Neutrophil (primary cell): ENCODE data around the gene SIN3B.
A peak's percentile ranks its signal among the peaks of the same experiment; 100 is the strongest.

Experiments used
- H3K27ac ChIP-seq: fragments of 200-600 bp; sonication (generic); 2 replicates; pipeline ENCODE4 v1.5.1; 2016; ENCODE audit warnings: mild to moderate bottlenecking, moderate library complexity
- H3K27me3 ChIP-seq: fragments of 200-600 bp; sonication (generic); 2 replicates; pipeline ENCODE4 v1.6.0; 2016; ENCODE audit warnings: mild to moderate bottlenecking
- H3K36me3 ChIP-seq: fragments of 200-600 bp; sonication (generic); 2 replicates; pipeline ENCODE4 v1.5.1; 2017
- H3K4me1 ChIP-seq, 2 experiments: fragments of 200-600 bp in 1 of 2; sonication (generic) in 1 of 2; 1 replicate in 1 of 2; 2 replicates in 1 of 2; pipeline versions ENCODE4 v1.5.1 to v1.6.1; 2013 to 2016; ENCODE audit warnings: low read depth in 1 of 2, low read length in 1 of 2, mild to moderate bottlenecking in 1 of 2, moderate library complexity in 1 of 2; ENCODE audit not compliant: control insufficient read depth in 1 of 2, insufficient read depth in 1 of 2
- H3K4me3 ChIP-seq, 2 experiments: fragments of 200-600 bp in 1 of 2; sonication (generic) in 1 of 2; 1 replicate in 1 of 2; 2 replicates in 1 of 2; pipeline ENCODE4 v1.5.1; 2013 to 2016; ENCODE audit warnings: low read depth in 1 of 2, low read length in 1 of 2, mild to moderate bottlenecking in 1 of 2, moderate library complexity in 1 of 2
- H3K9me3 ChIP-seq: fragments of 200-600 bp; sonication (generic); 2 replicates; pipeline ENCODE4 v1.5.1; 2016
- CTCF ChIP-seq: fragments of 200-600 bp; sonication (generic); IDR thresholded peaks from 2 replicates; pipeline ENCODE4 v1.5.1; 2016; ENCODE audit warnings: antibody characterized with exemption

Gene SIN3B

GRCh38 chr19:16896146-16897028 lies 67.2 kb downstream of the SIN3B start:
- Histone ChIP-seq H3K36me3 (no peaks in the 10 kb centered on the region), H3K27me3 (peaks cover 97% of the 10 kb centered on the region), H3K4me1 (peaks cover 6 to 15% of the 10 kb centered on the region in 2 experiments), H3K4me3 (peak overlapping the region; percentile 55 to 71), H3K27ac (no peak overlapping the region), H3K9me3 (no peaks in the 10 kb centered on the region)
- TF ChIP-seq CTCF = no peak

GRCh38 chr19:16897029-16897855 lies 68.0 kb downstream of the SIN3B start:
- Histone ChIP-seq H3K27ac (peak overlapping the region; percentile 43), H3K4me1 (peaks cover 6 to 15% of the 10 kb centered on the region in 2 experiments), H3K4me3 (peak overlapping the region; percentile 52 to 71), H3K36me3 (no peaks in the 10 kb centered on the region), H3K27me3 (peaks cover 93% of the 10 kb centered on the region), H3K9me3 (no peaks in the 10 kb centered on the region)
- TF ChIP-seq CTCF = peak; percentile 10

GRCh38 chr19:16897856-16898161 lies 68.6 kb downstream of the SIN3B start:
- H3K27ac ChIP-seq = peak overlapping the region; percentile 43
- no peak for TF ChIP-seq CTCF

GRCh38 chr19:16898361-16899015 lies 69.3 kb downstream of the SIN3B start:
- H3K4me1 ChIP-seq = peaks cover 6 to 15% of the 10 kb centered on the region in 2 experiments
- no peak for TF ChIP-seq CTCF

More at GRCh38 chr19:16897856-16898161, 68.6 kb downstream of the SIN3B start:
- Histone ChIP-seq H3K4me3 (peak overlapping the region; percentile 52 to 71), H3K27me3 (peaks cover 87% of the 10 kb centered on the region), H3K36me3 (no peaks in the 10 kb centered on the region), H3K9me3 (no peaks in the 10 kb centered on the region), H3K4me1 (peaks cover 6 to 15% of the 10 kb centered on the region in 2 experiments)

GRCh38 chr19:16899566-16900075 lies 70.4 kb downstream of the SIN3B start:
- Histone ChIP-seq H3K36me3 (no peaks in the 10 kb centered on the region), H3K4me3 (no peak overlapping the region), H3K27ac (no peak overlapping the region), H3K4me1 (peaks cover 6 to 15% of the 10 kb centered on the region in 2 experiments), H3K9me3 (no peaks in the 10 kb centered on the region), H3K27me3 (peaks cover 69% of the 10 kb centered on the region)
- no peak for TF ChIP-seq CTCF

More at GRCh38 chr19:16898361-16899015, 69.3 kb downstream of the SIN3B start:
- Histone ChIP-seq H3K9me3 (no peaks in the 10 kb centered on the region), H3K4me3 (no peak overlapping the region), H3K27ac (no peak overlapping the region), H3K36me3 (no peaks in the 10 kb centered on the region), H3K27me3 (peaks cover 81% of the 10 kb centered on the region)
